Stimulated activated CD8-positive, alpha-beta memory T cell treated with anti-CD3 and anti-CD28 coated beads, Interleukin-4, amount 100 ng/mL, for 24 hours (primary cell): Measurements from ENCODE around the gene OR1L6.

ENCODE experiments used
- DNase-seq: peaks from one replicate; pipeline ENCODE4 v3.0.0-alpha.2; 2020; ENCODE audit warnings: low read depth

The OR1L6 gene

GRCh38 chr9:122742003-122742402 is at the start of gene OR1L6:
Gene OR1L6 (plus strand): TSS chr9:122742303. CDS start chr9:122749848, 7,545 bp downstream.
- DNase-seq = no peak

GRCh38 chr9:122695696-122696095 is 46.4 kb upstream of the OR1L6 start:
- DNase-seq = no peak

GRCh38 chr9:122718038-122718437 is 24.1 kb upstream of the OR1L6 start:
- DNase-seq = no peak

GRCh38 chr9:122719218-122719617 is 22.9 kb upstream of the OR1L6 start:
- DNase-seq = no peak

GRCh38 chr9:122723690-122724089 is 18.4 kb upstream of the OR1L6 start, which contains the start of gene OR1L4:
Gene OR1L4 (plus strand): TSS chr9:122723990. CDS start chr9:122723990, 0 bp downstream.
- no peak for DNase-seq

GRCh38 chr9:122754825-122755224 is 12.7 kb downstream of the OR1L6 start:
- DNase-seq = no peak

GRCh38 chr9:122767817-122768216 is 25.7 kb downstream of the OR1L6 start:
- no peak for DNase-seq

- no peak for DNase-seq
These were observed 34.9 kb downstream of the OR1L6 start for GRCh38 chr9:122777052-122777451.

GRCh38 chr9:122777935-122778627 is 36.0 kb downstream of the OR1L6 start:
- no peak for DNase-seq

- DNase-seq = no peak
These were observed 37.1 kb downstream of the OR1L6 start for GRCh38 chr9:122779181-122779580.

GRCh38 chr9:122780026-122780425 is 37.9 kb downstream of the OR1L6 start:
- DNase-seq = no peak

- no peak for DNase-seq
These were observed 39.6 kb downstream of the OR1L6 start for GRCh38 chr9:122781671-122782070.

- no peak for DNase-seq
These were observed 43.2 kb downstream of the OR1L6 start for GRCh38 chr9:122785269-122785668.

GRCh38 chr9:122786338-122786737 is 44.2 kb downstream of the OR1L6 start:
- no peak for DNase-seq

- no peak for DNase-seq
These were observed 46.7 kb downstream of the OR1L6 start, which contains the start of gene OR5C1 for GRCh38 chr9:122788831-122789230. Gene OR5C1 (plus strand): TSS chr9:122788933. CDS start chr9:122788933, 0 bp downstream.

GRCh38 chr9:122789256-122790046 is 47.3 kb downstream of the OR1L6 start:
- DNase-seq = no peak

GRCh38 chr9:122791872-122792669 is 50.0 kb downstream of the OR1L6 start:
- DNase-seq = no peak

GRCh38 chr9:122797316-122798063 is 55.4 kb downstream of the OR1L6 start:
- DNase-seq = no peak
